Ureter (tissue), 1 donor: ENCODE data around the gene ASTL. TPM values are rescaled to one million over a fixed set of nuclear protein-coding genes. Genes with fewer than 3 reads are reported as not detected.
"Not testable (repeated sequence)": the region's sequence is repeated elsewhere in the genome, so short reads cannot be mapped to it uniquely, and the experiment has no call there.

Source experiments
- DNase-seq: peaks from one replicate; pipeline ENCODE4 v3.0.0-alpha.2; 2020; ENCODE audit warnings: low spot score
- total RNA-seq: library from RNA; stranded (reverse); gene quantifications from one replicate; pipeline ENCODE4 v1.2.4, GENCODE V29; 2023
- donor health status: DM: yes; HTN: yes; CAD: no.

Gene ASTL
- total RNA-seq: not detected

DNA sequence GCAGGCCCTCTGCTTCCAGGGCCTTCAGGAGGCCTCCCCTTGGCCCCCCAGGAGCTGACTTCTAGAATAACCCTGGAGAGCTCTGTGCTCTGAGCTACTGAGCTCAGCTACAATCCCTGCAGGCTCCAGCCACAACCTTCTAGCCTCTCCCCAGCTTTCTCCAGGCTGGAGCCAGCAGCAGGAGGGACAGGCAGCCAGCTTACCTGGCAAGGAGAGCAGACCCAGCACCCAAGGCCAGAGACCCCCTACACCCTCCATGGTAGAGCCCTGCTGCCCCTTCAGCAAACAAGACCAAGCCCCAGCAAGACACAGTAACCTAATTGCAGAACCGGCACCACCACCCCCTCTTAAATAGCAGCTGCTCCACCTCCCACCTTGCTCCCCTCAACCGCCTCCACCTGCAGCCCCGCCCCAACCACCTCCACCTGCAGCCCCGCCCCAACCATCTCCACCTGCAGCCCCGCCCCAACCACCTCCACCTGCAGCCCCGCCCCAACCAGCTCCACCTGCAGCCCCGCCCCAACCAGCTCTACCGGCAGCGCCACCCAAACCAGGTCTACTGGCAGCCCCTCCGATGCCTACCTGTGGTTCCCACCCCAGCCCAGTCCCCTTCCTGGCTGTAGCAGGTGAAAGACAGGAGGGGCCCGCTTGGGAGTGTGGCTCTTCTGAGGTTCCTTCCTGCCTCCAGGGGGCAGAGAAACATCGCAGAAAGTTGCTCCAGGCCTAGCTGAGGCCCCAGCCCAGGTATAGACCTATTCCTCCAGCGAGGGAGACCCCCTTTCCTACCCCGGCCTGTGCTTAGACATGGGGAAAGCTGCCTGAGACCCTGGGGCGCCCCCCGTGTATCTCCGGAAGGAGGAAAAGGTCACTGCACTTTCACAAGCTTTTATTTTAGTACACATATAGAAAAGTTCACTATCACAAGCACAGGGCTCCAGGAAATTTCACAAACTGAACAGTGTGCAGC lies at the start of gene ASTL:
Gene ASTL (minus strand): TSS at position 324 of the 967 bp plus-strand sequence. CDS start 66 bp downstream, at position 258.
- DNase-seq: peak; percentile 82

DNA sequence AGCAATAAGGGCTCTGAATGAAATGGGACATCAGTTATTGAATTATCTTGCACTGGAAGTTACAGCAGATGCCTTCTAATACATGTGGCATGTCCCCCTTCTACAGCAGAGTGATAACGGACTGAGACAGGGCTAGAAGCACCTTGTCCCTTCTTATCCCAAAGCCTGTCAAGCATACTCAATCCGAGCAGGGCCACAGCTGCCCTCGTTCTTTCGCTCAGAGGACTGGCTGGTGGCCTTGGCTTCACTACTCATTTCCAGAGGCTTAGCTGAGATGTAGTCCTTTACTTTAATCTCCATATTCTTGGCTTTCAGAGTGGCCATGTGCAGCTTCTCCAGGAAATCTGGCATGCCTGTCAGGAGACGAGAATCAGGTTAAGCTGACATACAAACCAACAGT lies 48.3 kb upstream of the ASTL start:
- DNase-seq: no peak

DNA sequence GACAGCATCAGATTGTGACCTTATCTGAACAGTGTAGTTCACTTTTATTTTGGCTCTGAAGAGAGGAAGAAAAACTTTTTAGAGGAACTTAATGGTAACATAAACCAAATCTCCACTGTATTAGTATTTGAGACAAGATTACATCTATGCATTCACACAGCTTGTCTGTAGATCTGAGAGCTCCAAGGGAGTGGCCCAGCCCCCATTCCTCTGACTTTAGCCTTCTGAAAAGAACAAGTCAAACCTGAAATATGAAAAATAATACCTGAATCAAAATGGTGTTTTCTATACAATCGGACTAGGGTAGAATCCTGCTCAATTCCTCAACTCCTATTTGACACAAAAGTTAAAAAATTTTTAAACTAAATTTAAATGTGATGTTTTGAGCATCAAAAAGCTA lies 47.2 kb upstream of the ASTL start:
- DNase-seq: no peak

DNA sequence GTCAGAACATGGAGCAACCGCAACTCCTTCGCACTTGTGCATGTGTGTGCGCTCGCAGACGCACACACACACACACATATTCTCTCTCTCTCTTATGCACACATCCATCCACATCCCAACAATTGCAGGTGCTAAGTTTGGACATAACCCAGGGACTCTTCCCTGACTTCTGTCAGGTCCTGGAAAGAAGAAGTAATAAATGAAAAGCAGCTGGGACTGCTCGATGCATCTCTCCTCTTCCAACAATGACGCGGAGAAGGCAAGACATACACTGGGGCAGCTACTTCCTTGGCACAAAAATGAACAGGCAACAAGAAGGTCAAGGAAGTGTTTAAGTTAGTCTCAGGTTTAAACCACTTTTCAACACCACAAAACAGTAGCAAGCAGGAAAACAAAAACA lies 46.7 kb upstream of the ASTL start:
- no peak for DNase-seq

DNA sequence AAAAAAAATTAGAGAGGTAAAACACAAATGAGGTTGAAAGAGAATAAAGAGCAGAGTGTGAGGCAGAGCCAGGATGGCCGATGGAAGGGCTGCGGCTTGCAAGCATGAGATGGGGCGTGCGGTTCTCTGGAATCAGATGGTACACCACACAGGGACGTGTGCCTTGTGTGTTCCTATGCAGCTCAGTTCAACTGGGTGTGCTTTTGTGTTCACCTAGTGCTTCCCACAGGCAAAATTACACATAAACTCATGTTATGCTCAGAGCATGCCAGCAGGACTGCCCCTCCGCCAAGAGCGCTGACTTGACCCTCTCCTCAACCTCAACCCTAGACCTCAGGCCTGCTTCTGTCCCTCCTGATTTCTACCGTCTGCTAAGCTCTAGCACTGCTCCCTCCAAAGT lies 45.9 kb upstream of the ASTL start:
- no peak for DNase-seq

DNA sequence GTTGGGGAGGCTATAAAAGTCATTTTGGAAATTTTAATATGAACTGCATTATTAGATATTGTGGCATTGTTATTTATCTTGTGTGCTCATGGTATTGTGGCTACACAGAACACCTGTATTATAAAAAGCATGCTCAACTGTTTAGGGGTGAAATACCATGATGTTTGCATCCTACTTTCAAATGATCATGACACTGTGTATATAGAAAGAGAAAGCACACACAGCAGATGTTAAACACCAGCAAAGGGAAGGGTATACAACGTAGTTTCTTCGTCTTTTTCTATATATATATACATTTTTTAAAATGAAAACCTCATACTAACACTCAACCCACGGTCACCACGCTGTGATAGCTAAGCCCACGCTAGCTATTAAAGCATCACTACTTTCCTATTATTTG lies 43.2 kb upstream of the ASTL start:
- DNase-seq: no peak

DNA sequence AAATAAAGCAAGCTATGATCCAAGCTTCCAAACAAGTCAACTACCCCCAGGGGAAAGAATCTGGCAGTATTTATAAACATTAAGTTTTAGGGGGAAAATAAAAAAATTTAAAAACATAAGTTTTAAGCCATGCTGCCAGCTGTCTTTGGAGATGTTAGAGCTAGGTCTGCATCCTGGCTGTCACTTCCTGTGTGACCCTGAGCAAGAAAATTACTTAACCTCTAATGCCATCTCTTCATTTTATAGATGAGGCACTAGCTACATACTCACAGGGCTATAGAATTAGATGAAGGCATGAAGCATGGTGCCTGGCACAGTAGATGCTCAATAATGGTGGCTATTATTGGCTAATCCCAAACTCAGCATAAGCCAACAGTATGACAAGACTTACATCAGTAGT lies 42.2 kb upstream of the ASTL start:
- no peak for DNase-seq

DNA sequence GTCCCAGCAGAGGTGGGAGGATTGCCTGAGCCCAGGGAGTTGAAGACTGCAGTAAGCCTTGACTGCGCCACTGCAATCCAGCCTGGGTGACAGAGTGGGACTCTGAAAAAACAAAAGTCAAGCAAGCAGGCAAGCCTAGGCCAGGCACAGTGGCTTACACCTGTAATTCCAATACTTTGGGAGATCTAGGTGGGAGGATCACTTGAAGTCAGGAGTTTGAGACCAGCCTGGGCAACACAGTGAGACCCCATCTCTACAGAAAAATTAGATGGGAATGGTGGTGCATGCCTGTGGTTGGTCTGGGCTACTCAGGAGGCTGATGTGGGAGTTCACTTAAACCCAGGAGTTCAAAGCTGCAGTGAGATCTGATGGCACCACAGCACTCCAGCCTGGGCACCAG lies 41.7 kb upstream of the ASTL start:
- no peak for DNase-seq

DNA sequence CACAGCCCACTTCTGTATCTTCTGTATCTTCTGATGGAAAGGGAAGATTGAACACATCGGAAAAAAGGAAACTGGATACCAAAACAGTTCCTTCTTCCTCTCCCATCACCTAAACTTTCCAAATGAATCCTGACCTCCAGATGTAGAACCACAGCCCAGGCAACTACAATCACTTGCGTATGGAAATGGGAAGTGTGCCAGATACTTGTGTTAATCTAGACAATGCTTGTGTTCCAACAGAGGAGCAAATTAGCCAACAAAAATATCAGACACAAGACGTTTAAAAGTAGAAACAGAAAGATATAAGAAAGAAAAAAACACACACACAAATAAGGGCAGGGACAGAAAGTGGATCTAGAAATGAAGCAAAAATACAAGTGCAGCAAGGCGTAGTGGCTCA lies 38.4 kb upstream of the ASTL start:
- no peak for DNase-seq

DNA sequence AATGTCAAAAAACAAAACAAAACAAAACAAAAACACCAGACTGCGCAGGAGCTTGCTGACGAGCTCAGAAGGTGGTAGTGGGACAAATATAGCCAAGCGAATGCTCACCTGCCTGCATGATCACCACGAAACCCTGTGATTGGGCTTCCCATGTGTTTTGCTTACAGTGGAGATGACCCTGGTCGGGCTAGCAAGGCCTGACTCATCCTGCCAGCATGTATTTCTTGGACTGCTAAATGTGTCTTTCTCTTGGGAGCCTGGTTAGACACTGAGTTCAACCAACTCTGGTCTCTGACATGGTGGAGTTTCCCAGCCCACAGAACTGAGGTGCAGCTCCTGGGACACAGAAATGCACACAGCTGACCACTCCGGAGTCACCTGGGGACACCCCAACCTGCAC lies 37.6 kb upstream of the ASTL start:
- DNase-seq: no peak

DNA sequence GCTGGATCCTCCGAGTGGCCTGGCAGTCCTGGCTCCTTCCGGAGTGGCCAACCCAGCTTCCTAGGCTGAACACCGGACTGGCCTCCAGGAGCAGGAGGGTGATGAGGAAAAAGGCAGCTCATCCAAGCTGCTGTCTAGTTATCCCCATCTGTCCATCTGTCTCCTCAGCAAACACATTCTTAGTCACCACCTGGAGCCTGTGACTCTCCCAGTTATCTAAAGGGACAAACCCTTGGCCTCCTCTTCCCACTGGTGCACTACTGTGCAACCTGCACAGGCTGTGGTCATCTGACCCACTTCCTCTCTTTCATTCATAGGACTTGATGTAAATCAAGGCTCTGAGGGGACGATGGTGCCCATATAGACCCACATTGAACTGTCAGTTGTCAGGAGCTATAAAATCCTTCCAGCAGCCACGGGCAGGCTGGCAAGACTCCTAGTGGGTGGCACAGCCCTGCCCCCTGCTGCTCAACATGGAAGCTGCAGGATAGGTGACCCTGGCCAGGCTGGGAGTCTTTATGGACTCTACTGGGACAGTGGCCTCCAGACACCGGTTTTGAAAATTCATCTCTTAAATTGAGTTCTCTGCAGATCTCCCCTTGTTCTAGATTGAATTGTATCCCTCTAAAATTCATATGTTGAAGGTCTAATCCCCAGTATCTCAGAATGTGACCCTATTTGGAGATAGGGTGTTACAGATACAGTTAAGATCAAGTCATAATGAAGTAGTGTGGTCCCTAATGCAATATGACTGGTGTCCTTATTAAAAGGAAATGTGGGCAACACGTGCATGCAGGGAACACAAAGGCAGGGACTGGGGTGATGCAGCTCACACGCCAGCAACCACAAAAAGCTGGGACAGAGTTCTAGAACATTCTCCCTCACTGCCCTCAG lies 36.2 kb upstream of the ASTL start:
- DNase-seq: peak; percentile 80

DNA sequence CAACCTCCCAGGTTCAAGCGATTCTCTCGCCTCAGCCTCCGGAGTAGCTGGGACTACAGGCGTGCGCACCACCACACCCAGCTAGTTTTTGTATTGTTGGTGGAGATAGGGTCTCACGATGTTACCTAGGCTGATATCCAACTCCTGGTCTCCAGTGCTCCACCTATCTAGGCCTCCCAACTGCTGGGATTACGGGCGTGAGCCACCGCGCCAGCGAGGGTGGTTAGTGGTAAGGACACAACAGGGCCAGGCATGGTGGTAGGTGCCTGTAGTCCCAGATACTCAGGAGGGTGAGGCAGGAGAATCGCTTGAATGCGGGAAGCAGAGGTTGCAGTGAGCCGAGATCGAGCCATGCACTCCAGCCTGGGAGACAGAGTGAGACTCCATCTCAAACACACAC lies 33.5 kb upstream of the ASTL start:
- no peak for DNase-seq

DNA sequence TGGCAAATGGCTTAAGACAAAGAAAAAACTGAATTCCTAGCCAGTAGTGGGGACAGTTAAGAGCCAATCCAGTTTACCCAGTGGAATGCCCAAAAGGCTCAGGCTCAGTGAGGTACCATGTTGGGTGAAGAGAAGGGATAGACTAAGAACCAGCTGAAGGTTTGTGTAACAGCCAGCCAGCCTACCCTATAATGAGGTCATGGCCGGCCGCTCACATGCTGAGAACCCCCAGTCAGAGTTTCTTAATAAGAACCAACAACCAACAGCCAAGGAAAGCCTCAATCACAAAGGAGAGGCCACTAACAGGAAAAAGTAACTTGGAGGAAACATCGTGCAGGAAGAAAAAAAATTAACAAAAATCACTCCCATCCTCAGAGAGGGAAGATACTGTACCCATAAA lies 32.3 kb upstream of the ASTL start:
- DNase-seq: no peak

DNA sequence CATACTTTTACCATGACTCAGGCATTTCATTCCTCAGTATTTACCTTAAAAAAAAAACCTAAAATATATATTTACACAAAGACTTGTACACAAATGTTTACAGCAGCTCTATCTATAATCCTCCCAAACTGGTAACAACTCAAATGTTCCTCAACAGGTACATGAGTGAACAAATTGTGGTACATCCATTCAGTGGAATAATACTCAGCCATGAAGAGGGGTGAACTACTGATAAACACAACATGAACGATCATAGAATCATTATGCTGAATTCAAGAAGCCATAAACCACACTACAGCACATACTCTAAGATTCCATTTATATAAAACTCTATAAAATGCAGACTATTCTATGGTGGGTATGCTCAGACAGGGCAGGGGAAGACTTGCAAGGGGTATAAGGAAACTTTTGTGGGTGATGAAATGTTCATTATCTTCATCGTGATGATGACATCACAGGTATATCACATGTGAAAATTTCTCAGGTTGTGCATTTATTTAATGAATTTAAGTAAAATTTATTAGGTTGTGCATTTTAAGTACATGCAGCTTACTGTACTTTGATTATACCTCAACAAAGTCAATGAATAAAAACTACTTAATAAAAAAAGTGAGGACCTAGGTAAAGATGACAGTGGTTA lies 31.7 kb upstream of the ASTL start:
- no peak for DNase-seq

DNA sequence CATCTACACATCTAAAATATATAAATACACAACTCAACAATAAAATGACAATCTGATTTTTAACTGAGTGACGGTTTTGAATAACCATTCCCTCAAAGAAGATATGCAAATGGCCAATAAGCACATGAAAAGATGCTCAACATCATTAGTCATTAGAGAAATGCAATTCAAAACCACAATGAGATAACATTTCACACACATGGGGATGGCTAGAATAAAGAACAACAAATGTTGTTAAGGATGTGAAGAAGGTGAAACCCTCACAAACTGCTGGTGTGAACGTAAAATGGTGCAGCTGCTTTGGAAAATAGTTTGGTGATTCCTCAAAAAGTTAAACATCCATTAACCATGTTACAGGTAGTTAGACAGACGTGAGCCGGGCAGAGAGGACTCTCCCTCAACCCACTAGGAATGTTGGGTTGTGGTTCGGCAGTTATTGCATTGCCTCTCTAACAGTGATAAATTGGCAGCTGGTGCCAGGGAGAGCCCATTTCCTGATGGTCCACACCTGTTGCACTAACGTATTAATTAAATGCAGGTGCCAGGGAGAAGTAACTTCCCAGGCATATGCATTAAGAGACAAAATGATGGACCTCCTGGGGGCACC lies 29.2 kb upstream of the ASTL start:
- no peak for DNase-seq

DNA sequence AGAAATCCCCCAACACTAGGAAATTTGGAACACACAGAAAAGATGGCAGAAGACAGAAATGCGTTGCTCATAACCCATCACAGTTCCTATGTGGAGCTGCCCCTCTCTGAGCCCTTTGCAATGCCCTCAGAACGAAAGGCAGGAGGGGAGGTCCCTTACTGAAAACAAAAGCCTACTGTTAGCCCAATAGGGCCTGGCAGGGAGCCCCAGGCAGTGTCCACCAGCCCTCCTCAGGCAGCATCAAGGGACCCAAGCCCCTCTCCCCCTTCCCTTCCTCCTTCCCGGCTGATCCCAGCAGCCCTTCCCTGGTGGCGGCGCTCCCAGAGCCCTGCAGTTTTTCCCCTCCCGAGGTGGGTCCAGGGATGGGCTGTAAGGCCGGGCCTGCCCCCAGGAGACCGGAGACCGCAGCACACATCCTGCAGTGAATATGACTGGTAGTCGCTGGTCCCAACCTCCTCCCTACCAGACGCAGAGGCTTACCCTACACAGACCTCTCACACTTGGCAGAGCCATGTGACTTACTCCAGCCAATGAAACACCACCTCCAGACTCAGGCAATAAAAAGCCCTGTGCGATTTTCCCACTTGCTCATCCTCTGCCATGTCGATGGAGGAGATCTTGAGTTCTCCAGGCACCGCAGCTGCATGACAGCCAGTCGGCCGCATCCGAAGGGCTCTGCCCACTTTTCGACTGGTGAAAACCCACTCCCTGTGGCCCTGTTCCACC lies 26.3 kb upstream of the ASTL start:
- no peak for DNase-seq

DNA sequence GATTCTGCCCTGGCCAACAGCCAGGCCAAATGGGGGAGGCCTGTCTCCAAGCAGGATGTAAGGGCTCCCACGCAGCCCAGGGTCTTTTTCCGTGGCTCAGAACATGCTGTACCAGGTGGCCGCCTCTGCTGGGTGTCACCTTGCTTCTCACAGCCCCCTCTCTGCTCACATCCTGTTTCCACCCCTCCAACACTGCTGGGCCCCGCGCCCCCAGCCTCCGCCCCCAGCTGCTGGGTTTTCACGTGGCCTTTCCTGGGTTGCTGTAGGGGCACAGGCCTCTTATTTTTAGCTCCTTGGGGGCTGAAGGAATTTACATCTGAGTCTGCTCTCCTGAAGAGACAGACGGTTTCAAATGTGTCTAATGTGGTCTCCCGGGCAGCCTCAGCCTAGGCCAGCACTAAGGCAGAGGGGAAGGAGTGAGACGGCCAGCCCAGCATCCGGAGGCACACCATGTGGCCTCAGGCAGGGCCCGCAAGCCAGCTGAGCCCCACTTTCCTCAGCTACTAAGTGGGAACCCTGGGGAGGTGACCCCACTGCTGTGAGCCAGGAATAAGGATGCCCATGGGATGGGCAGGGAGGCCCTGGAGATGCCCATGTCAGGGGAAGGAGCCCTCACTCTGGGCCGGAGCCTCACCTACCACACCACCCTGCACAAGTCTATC lies 25.6 kb upstream of the ASTL start:
- no peak for DNase-seq

DNA sequence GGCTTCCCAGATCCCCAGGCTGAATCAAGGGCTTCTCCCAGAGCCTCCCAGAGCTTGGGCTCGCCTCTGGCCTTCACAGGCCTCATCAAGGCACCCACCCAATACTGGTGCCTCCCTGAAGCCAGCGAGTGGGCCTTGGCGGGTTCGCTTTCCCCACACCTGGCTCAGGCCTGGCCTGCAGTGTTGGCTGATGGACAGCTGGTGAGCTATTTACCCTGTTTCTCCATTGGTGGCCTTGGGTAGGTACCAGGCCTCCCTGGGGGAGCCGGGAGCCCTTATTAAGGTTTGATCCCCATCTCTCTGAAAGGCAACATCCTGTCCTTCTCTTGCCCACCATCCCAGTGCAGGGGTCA lies 25.1 kb upstream of the ASTL start:
- no peak for DNase-seq

DNA sequence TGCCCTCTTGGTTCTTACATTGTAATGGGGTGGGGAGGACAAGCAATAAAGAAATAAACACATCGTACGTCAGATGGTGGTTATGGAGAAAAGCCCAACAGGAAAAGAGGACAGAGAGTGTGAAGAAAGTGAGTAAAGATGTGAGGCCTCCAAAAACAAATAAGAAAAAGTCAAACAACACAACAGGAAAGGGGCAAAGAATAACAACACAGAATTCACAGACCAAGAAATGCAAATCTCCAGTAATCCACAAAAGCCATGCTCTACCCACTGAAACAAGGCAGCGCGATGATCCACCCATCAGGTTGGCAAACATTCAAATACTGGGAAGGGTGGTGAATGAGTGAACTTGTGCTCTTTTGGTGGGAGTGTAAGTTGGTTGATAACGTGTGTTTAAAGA lies 23.6 kb upstream of the ASTL start:
- DNase-seq: no peak

DNA sequence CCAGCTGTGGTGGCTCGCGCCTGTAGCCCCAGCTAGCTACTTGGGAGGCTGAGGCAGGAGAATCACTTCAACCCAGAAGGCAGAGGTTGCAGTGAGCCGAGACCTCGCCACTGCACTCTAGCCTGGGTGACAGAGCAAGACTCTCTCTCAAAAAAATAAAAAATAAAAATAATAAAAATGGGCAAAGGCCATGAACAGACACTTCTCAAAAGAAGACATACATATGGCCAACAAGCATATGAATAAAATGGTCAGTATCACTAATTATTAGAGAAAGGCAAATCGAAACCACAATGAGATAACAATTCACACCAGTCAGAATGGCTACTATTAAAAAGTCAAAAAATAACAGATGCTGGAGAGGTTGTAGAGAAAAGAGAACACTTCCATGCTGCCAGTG lies 22.1 kb upstream of the ASTL start:
- not testable (repeated sequence) for DNase-seq
